ENCODE data around the gene PKN1.
"Not testable (repeated sequence)": the region's sequence is repeated elsewhere in the genome, so short reads cannot be mapped to it uniquely, and the experiment has no call there.

Gene PKN1

GRCh38 chr19:14450168-14450874, 17.2 kb downstream of the PKN1 start:
- Histone ChIP-seq H2BK120ac (ENCODE audit: low read depth, low read length) (no peak overlapping the region), H2AK5ac (ENCODE audit: low read depth, low read length) (no peak overlapping the region), H2AFZ (ENCODE audit: low read length) (no peak overlapping the region), H3K9ac (ENCODE audit: low read depth, low read length, poor library complexity) (no peak overlapping the region), H2BK5ac (ENCODE audit: low read length) (no peak overlapping the region), H3K4me2 (ENCODE audit: insufficient read depth, low read length, poor library complexity, severe bottlenecking) (no peak overlapping the region), H3K23ac (ENCODE audit: low read depth, low read length, poor library complexity) (peak overlapping the region; percentile 96), H2BK12ac (ENCODE audit: low read length) (no peak overlapping the region), H2BK15ac (ENCODE audit: low read length) (no peak overlapping the region), H3K27ac (replicated peaks; ENCODE audit: low read length) (no peak overlapping the region), H3K4ac (ENCODE audit: low read length) (no peak overlapping the region), H3K4me1 (ENCODE audit: control insufficient read depth in 2 of 2, insufficient read depth in 1 of 2, low read depth in 1 of 2, low read length in 2 of 2) (no peaks in the 10 kb centered on the region), H3K27me3 (ENCODE audit: control insufficient read depth in 3 of 3, insufficient read depth in 3 of 3, low read depth in 1 of 3, low read length in 3 of 3) (no peaks in the 10 kb centered on the region), H4K8ac (ENCODE audit: low read depth, low read length) (no peak overlapping the region), H3K79me1 (ENCODE audit: low read depth, low read length) (peaks cover 6% of the 10 kb centered on the region), H3K36me3 (replicated peaks in 1 of 2; ENCODE audit: control insufficient read depth in 2 of 2, insufficient read depth in 2 of 2, low read length in 2 of 2) (peaks cover 28 to 81% of the 10 kb centered on the region in 2 donors), H3K4me3 (ENCODE audit: low read length in 2 of 2) (no peak overlapping the region), H4K91ac (ENCODE audit: low read depth, low read length, poor library complexity) (no peak overlapping the region), H3K14ac (ENCODE audit: low read length) (peak overlapping the region; percentile 3), H3K9me3 (replicated peaks in 1 of 2; ENCODE audit: control insufficient read depth in 2 of 2, insufficient read depth in 1 of 2, low read depth in 1 of 2, low read length in 2 of 2) (peaks cover 0 to 8% of the 10 kb centered on the region in 2 donors), H3K18ac (ENCODE audit: low read length) (peak overlapping the region; percentile 76)
- no CpG with 5 or more reads among the region's 30 CpGs for WGBS, 2 donors (ENCODE audit: extremely low coverage in 2 of 2, insufficient read length in 2 of 2, insufficient replicate concordance in 1 of 2)
- DNase-seq (ENCODE audit: low spot score): no peak

- no peak overlapping the region for H2BK5ac ChIP-seq (ENCODE audit: low read length)
- DNase-seq (ENCODE audit: low spot score): no peak
- H3K18ac ChIP-seq (ENCODE audit: low read length): no peak overlapping the region
- no peak overlapping the region for H2AK5ac ChIP-seq (ENCODE audit: low read depth, low read length)
- H2BK15ac ChIP-seq (ENCODE audit: low read length): no peak overlapping the region
- H3K4me3 ChIP-seq (ENCODE audit: low read length in 2 of 2): no peak overlapping the region
- H4K8ac ChIP-seq (ENCODE audit: low read depth, low read length): no peak overlapping the region
- peaks cover 6% of the 10 kb centered on the region for H3K79me1 ChIP-seq (ENCODE audit: low read depth, low read length)
- no peak overlapping the region for H2AFZ ChIP-seq (ENCODE audit: low read length)
- H3K27ac ChIP-seq (replicated peaks; ENCODE audit: low read length): no peak overlapping the region
- no peak overlapping the region for H3K14ac ChIP-seq (ENCODE audit: low read length)
- H2BK12ac ChIP-seq (ENCODE audit: low read length): no peak overlapping the region
- no peak overlapping the region for H3K4ac ChIP-seq (ENCODE audit: low read length)
- no peak overlapping the region for H4K91ac ChIP-seq (ENCODE audit: low read depth, low read length, poor library complexity)
- peaks cover 28 to 79% of the 10 kb centered on the region in 2 donors for H3K36me3 ChIP-seq (replicated peaks in 1 of 2; ENCODE audit: control insufficient read depth in 2 of 2, insufficient read depth in 2 of 2, low read length in 2 of 2)
- no peak overlapping the region for H3K9ac ChIP-seq (ENCODE audit: low read depth, low read length, poor library complexity)
- no peaks in the 10 kb centered on the region for H3K4me1 ChIP-seq (ENCODE audit: control insufficient read depth in 2 of 2, insufficient read depth in 1 of 2, low read depth in 1 of 2, low read length in 2 of 2)
- H3K27me3 ChIP-seq (ENCODE audit: control insufficient read depth in 3 of 3, insufficient read depth in 3 of 3, low read depth in 1 of 3, low read length in 3 of 3): no peaks in the 10 kb centered on the region
- H3K4me2 ChIP-seq (ENCODE audit: insufficient read depth, low read length, poor library complexity, severe bottlenecking): no peak overlapping the region
- H3K9me3 ChIP-seq (replicated peaks in 1 of 2; ENCODE audit: control insufficient read depth in 2 of 2, insufficient read depth in 1 of 2, low read depth in 1 of 2, low read length in 2 of 2): peaks cover 0 to 8% of the 10 kb centered on the region in 2 donors
- no peak overlapping the region for H2BK120ac ChIP-seq (ENCODE audit: low read depth, low read length)
- H3K23ac ChIP-seq (ENCODE audit: low read depth, low read length, poor library complexity): no peak overlapping the region
- no CpG with 5 or more reads among the region's 19 CpGs for WGBS, 2 donors (ENCODE audit: extremely low coverage in 2 of 2, insufficient read length in 2 of 2, insufficient replicate concordance in 1 of 2)
Measured at GRCh38 chr19:14450876-14451275, 17.8 kb downstream of the PKN1 start.

- H3K4me2 ChIP-seq (ENCODE audit: insufficient read depth, low read length, poor library complexity, severe bottlenecking); H2BK12ac ChIP-seq (ENCODE audit: low read length); H3K4me1 ChIP-seq (ENCODE audit: control insufficient read depth in 2 of 2, insufficient read depth in 1 of 2, low read depth in 1 of 2, low read length in 2 of 2); H2BK15ac ChIP-seq (ENCODE audit: low read length); H2BK120ac ChIP-seq (ENCODE audit: low read depth, low read length); H3K4ac ChIP-seq (ENCODE audit: low read length); H3K18ac ChIP-seq (ENCODE audit: low read length); H3K9ac ChIP-seq (ENCODE audit: low read depth, low read length, poor library complexity); H4K8ac ChIP-seq (ENCODE audit: low read depth, low read length); H3K27ac ChIP-seq (replicated peaks; ENCODE audit: low read length); H3K4me3 ChIP-seq (ENCODE audit: low read length in 2 of 2); H3K23ac ChIP-seq (ENCODE audit: low read depth, low read length, poor library complexity); DNase-seq (ENCODE audit: low spot score); H3K14ac ChIP-seq (ENCODE audit: low read length); H3K9me3 ChIP-seq (replicated peaks in 1 of 2; ENCODE audit: control insufficient read depth in 2 of 2, insufficient read depth in 1 of 2, low read depth in 1 of 2, low read length in 2 of 2); H2AFZ ChIP-seq (ENCODE audit: low read length); H4K91ac ChIP-seq (ENCODE audit: low read depth, low read length, poor library complexity); H3K27me3 ChIP-seq (ENCODE audit: control insufficient read depth in 3 of 3, insufficient read depth in 3 of 3, low read depth in 1 of 3, low read length in 3 of 3); H3K79me1 ChIP-seq (ENCODE audit: low read depth, low read length); H2AK5ac ChIP-seq (ENCODE audit: low read depth, low read length); H2BK5ac ChIP-seq (ENCODE audit: low read length): not testable (repeated sequence)
- WGBS, 2 donors (ENCODE audit: extremely low coverage in 2 of 2, insufficient read length in 2 of 2, insufficient replicate concordance in 1 of 2): no CpG with 5 or more reads among the region's 3 CpGs
- peaks cover 18 to 69% of the 10 kb centered on the region in 2 donors for H3K36me3 ChIP-seq (replicated peaks in 1 of 2; ENCODE audit: control insufficient read depth in 2 of 2, insufficient read depth in 2 of 2, low read length in 2 of 2)
Measured at GRCh38 chr19:14452303-14452702, 19.2 kb downstream of the PKN1 start.

DNA sequence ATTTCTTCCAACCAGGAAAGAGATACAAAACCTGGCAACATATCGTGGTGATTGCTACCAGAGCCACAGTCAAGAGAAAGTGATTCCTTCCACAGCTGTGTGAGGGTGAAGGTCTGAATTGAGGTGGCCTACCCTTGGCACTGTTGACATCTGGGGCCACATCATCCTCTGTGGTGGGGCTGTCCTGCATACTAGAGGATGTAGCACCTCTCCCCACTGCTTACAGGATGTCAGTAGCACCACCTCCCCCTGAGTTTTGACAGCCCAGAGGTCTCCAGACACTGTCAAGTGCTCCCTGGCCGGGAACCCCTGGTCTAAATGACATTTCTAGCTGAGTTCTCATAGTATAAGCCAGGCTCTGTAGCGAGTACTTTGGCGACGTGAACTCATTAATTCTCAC, 26.6 kb downstream of the PKN1 start:
- H3K9ac ChIP-seq (ENCODE audit: low read depth, low read length, poor library complexity): peak overlapping the region; percentile 60
- H3K18ac ChIP-seq (ENCODE audit: low read length): no peak overlapping the region
- H3K14ac ChIP-seq (ENCODE audit: low read length): no peak overlapping the region
- H4K91ac ChIP-seq (ENCODE audit: low read depth, low read length, poor library complexity): no peak overlapping the region
- no peaks in the 10 kb centered on the region for H3K27me3 ChIP-seq (ENCODE audit: control insufficient read depth in 3 of 3, insufficient read depth in 3 of 3, low read depth in 1 of 3, low read length in 3 of 3)
- no peak overlapping the region for H3K4ac ChIP-seq (ENCODE audit: low read length)
- no peak overlapping the region for H2AFZ ChIP-seq (ENCODE audit: low read length)
- no peak overlapping the region for H4K8ac ChIP-seq (ENCODE audit: low read depth, low read length)
- H3K23ac ChIP-seq (ENCODE audit: low read depth, low read length, poor library complexity): no peak overlapping the region
- no peak overlapping the region for H2AK5ac ChIP-seq (ENCODE audit: low read depth, low read length)
- DNase-seq (ENCODE audit: low spot score): no peak
- no peaks in the 10 kb centered on the region for H3K79me1 ChIP-seq (ENCODE audit: low read depth, low read length)
- peak overlapping the region in 1 of 2 donors; percentile 60 for H3K4me3 ChIP-seq (ENCODE audit: low read length in 2 of 2)
- no peak overlapping the region for H2BK12ac ChIP-seq (ENCODE audit: low read length)
- H2BK120ac ChIP-seq (ENCODE audit: low read depth, low read length): no peak overlapping the region
- peaks cover 0 to 2% of the 10 kb centered on the region in 2 donors for H3K9me3 ChIP-seq (replicated peaks in 1 of 2; ENCODE audit: control insufficient read depth in 2 of 2, insufficient read depth in 1 of 2, low read depth in 1 of 2, low read length in 2 of 2)
- H3K36me3 ChIP-seq (replicated peaks in 1 of 2; ENCODE audit: control insufficient read depth in 2 of 2, insufficient read depth in 2 of 2, low read length in 2 of 2): peaks cover 14 to 58% of the 10 kb centered on the region in 2 donors
- H3K4me2 ChIP-seq (ENCODE audit: insufficient read depth, low read length, poor library complexity, severe bottlenecking): no peak overlapping the region
- H2BK5ac ChIP-seq (ENCODE audit: low read length): no peak overlapping the region
- no CpG with 5 or more reads among the region's 5 CpGs for WGBS, 2 donors (ENCODE audit: extremely low coverage in 2 of 2, insufficient read length in 2 of 2, insufficient replicate concordance in 1 of 2)
- H3K4me1 ChIP-seq (ENCODE audit: control insufficient read depth in 2 of 2, insufficient read depth in 1 of 2, low read depth in 1 of 2, low read length in 2 of 2): no peaks in the 10 kb centered on the region
- H3K27ac ChIP-seq (replicated peaks; ENCODE audit: low read length): no peak overlapping the region
- H2BK15ac ChIP-seq (ENCODE audit: low read length): no peak overlapping the region
